ENCODE measurements around the gene AKAP5. TPM values are rescaled to one million over a fixed set of nuclear protein-coding genes. Genes with fewer than 3 reads are reported as not detected.

The AKAP5 gene
- total and polyA plus RNA-seq, 2 of the 13 experiments (the other 11 are each of a cell fraction or from before 2014, with no cell fraction given) = 0.18 to 1.5 TPM

DNA sequence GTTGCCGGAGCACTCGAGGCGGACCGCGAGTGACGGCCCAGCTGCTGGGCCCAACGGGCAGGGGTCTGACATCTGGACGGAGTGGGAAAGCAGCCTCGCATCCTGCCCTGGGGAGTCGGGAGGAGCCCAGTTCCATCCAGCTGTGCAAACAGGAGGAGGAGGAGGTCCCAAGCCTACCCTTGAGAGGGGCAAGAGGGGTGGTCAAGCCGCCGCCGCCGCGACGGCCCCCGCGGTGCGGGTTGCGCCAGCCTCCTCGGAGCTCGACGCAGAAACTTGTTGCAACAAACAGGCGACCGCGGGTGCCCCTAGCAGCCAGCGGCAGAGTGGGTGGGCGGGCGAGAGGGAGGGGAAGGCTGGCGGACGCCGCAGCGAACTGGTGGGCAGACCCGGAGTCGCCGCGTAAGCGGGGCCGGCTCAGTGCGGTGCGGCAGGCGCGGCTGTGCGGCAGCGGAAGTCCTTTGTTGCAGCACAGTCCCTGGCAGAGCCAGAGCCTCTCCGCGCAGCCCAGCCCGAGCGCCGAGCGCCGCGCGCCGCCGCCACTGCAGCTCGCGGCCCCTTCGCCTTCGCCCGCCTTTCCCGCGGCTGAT, 39.1 kb downstream of the AKAP5 start, which contains the start of gene ZBTB1 (continued):
- TF ChIP-seq, protein P1, sequence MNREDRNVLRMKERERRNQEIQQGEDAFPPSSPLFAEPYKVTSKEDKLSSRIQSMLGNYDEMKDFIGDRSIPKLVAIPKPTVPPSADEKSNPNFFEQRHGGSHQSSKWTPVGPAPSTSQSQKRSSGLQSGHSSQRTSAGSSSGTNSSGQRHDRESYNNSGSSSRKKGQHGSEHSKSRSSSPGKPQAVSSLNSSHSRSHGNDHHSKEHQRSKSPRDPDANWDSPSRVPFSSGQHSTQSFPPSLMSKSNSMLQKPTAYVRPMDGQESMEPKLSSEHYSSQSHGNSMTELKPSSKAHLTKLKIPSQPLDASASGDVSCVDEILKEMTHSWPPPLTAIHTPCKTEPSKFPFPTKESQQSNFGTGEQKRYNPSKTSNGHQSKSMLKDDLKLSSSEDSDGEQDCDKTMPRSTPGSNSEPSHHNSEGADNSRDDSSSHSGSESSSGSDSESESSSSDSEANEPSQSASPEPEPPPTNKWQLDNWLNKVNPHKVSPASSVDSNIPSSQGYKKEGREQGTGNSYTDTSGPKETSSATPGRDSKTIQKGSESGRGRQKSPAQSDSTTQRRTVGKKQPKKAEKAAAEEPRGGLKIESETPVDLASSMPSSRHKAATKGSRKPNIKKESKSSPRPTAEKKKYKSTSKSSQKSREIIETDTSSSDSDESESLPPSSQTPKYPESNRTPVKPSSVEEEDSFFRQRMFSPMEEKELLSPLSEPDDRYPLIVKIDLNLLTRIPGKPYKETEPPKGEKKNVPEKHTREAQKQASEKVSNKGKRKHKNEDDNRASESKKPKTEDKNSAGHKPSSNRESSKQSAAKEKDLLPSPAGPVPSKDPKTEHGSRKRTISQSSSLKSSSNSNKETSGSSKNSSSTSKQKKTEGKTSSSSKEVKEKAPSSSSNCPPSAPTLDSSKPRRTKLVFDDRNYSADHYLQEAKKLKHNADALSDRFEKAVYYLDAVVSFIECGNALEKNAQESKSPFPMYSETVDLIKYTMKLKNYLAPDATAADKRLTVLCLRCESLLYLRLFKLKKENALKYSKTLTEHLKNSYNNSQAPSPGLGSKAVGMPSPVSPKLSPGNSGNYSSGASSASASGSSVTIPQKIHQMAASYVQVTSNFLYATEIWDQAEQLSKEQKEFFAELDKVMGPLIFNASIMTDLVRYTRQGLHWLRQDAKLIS (CRISPR knock-in tag; IDR thresholded peaks at IDR 0.05) = peak; percentile 8; the same call in 1 of the 2 replicates
- no peak for TF ChIP-seq ZNF773 (CRISPR knock-in tag; IDR thresholded peaks at IDR 0.05; ENCODE audit: borderline replicate concordance)
- 0 out of 2 replicates have a peak, but pooled peaks have one; percentile 3 for TF ChIP-seq TEF (CRISPR knock-in tag; IDR thresholded peaks at IDR 0.05)
- TF ChIP-seq ZNF703 (CRISPR knock-in tag; IDR thresholded peaks at IDR 0.05; ENCODE audit: borderline replicate concordance) = 0 out of 2 replicates have a peak, but pooled peaks have one; percentile 59
- TF ChIP-seq HNF4A (CRISPR knock-in tag; IDR thresholded peaks at IDR 0.05) = 0 out of 2 replicates have a peak, but pooled peaks have one; percentile 3
- TF ChIP-seq, protein P2, sequence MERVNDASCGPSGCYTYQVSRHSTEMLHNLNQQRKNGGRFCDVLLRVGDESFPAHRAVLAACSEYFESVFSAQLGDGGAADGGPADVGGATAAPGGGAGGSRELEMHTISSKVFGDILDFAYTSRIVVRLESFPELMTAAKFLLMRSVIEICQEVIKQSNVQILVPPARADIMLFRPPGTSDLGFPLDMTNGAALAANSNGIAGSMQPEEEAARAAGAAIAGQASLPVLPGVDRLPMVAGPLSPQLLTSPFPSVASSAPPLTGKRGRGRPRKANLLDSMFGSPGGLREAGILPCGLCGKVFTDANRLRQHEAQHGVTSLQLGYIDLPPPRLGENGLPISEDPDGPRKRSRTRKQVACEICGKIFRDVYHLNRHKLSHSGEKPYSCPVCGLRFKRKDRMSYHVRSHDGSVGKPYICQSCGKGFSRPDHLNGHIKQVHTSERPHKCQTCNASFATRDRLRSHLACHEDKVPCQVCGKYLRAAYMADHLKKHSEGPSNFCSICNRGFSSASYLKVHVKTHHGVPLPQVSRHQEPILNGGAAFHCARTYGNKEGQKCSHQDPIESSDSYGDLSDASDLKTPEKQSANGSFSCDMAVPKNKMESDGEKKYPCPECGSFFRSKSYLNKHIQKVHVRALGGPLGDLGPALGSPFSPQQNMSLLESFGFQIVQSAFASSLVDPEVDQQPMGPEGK (CRISPR knock-in tag; IDR thresholded peaks at IDR 0.05) = peak; percentile 84
- TF ChIP-seq REPIN1 (CRISPR knock-in tag; IDR thresholded peaks at IDR 0.05; ENCODE audit: borderline replicate concordance, low read depth) = no peak
- TF ChIP-seq ZNF260 (CRISPR knock-in tag; IDR thresholded peaks at IDR 0.05; ENCODE audit: borderline replicate concordance, low read depth) = no peak
- TF ChIP-seq ASH2L (IDR thresholded peaks at IDR 0.05; ENCODE audit: insufficient read length, low read depth, low read length) = no peak
- no peak for TF ChIP-seq ATRX (CRISPR knock-in tag; IDR thresholded peaks at IDR 0.05; ENCODE audit: borderline replicate concordance)
- 0 out of 2 replicates have a peak, but pooled peaks have one; percentile 7 for TF ChIP-seq ZNF687 (CRISPR knock-in tag; IDR thresholded peaks at IDR 0.05)
- TF ChIP-seq BRD4 (CRISPR knock-in tag; IDR thresholded peaks at IDR 0.05) = peak; percentile 51; the same call in 1 of the 2 replicates
- TF ChIP-seq TARDBP (CRISPR knock-in tag; IDR thresholded peaks at IDR 0.05) = no peak
- TF ChIP-seq ZNF709 (CRISPR knock-in tag; IDR thresholded peaks at IDR 0.05) = peak; percentile 70; the same call in 1 of the 2 replicates
- TF ChIP-seq SP5 (CRISPR knock-in tag; IDR thresholded peaks at IDR 0.05; ENCODE audit: borderline replicate concordance, low read depth) = peak; percentile 10; the same call in 1 of the 2 replicates
- TF ChIP-seq ZSCAN9 (CRISPR knock-in tag; IDR thresholded peaks at IDR 0.05; ENCODE audit: borderline replicate concordance) = no peak
- TF ChIP-seq POLR2A (IDR thresholded peaks at IDR 0.05; ENCODE audit: insufficient read depth in 1 of 2, low read depth in 2 of 2, low read length in 2 of 2) = peak; percentile 68 to 95
- TF ChIP-seq KDM3A (CRISPR knock-in tag; IDR thresholded peaks at IDR 0.05; ENCODE audit: low read depth) = peak; percentile 48; the same call in 1 of the 2 replicates

Measured in HepG2 (cell line).